GM21825 (cell line): ENCODE data around the gene TMEM131L.

ENCODE experiments used
- ATAC-seq: cut with Tn5 transposase; IDR thresholded peaks from one replicate; pipeline ENCODE4 v1.9.1; 2021; ENCODE audit warnings: mild to moderate bottlenecking, moderate library complexity; ENCODE audit not compliant: unreplicated experiment

The TMEM131L gene

GRCh38 chr4:153474251-153474650 is 8.1 kb downstream of the TMEM131L start:
- ATAC-seq, result no peak

DNA sequence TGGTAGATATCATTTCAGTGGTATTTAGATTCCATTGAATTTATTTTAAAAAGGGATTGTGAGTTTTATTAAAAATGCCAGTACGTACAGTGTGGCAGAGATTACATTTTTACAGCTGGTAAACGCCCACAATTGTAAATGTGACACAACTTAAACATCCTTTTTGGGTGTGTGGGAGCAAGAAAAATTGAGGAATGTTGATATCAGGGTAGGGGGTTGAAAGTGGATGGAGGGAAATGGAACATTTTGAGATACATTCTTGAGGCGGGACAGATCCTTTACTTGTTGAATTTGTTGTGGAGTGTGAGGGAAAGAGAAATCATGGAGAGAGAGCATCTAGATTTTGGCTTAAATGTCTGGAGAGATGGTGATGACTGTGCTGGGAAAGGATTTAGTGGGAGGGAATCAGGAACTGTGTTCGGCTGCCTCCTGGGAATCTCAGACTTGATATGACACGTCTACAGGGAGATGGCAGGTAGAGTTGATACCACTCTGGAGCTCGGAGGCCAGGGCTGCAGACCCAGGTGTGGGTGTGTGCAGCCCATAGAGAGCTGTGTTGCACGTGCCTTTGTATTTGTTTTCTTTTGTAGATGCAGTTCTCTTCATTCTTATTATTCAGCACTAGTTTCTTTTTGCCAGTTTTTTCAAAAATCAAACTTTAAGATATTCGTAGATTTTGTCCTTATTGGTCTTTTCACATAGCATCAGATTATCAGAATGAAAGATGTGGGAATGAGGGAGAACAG is 10.8 kb downstream of the TMEM131L start:
- ATAC-seq, result no peak

DNA sequence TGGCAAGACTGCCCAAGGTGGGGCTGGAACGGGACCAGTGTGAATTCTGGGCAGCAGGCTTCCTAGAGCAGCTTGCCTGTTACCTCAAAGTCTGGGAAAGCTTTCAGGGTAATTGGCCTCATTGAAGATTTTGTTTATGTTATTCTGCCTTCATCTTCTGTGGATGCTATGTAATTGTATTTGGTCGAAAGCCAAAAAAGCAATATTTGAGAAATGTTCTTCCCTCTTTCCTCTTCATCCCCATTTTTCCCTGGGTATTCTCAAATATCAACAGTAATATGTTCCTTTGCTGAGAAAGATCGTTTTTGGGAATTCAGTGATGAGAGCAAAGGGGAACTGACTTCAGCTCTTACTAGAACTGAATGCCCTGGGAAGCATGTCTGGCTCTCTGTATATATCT is 12.9 kb downstream of the TMEM131L start:
- no peak for ATAC-seq

GRCh38 chr4:153480704-153481103 is 14.5 kb downstream of the TMEM131L start:
- ATAC-seq, result no peak

DNA sequence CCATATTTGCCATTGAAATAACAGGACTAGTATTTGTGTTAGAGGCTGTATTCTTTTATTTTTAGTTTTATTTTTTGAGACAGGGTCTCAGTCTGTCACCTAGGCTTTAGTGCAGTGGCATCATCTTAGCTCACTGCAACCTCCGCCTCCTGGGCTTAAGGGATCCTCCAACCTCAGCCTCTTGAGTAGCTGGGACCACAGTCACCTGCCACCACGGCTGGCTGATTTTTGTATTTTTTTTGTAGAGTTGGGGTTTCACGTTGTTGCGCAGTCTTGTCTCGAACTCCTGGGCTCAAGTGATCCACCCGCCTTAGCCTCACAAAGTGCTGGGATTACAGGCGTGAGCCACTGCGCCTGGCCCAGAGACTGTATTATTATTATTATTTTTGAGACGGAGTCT is 15.3 kb downstream of the TMEM131L start:
- ATAC-seq, result no peak

DNA sequence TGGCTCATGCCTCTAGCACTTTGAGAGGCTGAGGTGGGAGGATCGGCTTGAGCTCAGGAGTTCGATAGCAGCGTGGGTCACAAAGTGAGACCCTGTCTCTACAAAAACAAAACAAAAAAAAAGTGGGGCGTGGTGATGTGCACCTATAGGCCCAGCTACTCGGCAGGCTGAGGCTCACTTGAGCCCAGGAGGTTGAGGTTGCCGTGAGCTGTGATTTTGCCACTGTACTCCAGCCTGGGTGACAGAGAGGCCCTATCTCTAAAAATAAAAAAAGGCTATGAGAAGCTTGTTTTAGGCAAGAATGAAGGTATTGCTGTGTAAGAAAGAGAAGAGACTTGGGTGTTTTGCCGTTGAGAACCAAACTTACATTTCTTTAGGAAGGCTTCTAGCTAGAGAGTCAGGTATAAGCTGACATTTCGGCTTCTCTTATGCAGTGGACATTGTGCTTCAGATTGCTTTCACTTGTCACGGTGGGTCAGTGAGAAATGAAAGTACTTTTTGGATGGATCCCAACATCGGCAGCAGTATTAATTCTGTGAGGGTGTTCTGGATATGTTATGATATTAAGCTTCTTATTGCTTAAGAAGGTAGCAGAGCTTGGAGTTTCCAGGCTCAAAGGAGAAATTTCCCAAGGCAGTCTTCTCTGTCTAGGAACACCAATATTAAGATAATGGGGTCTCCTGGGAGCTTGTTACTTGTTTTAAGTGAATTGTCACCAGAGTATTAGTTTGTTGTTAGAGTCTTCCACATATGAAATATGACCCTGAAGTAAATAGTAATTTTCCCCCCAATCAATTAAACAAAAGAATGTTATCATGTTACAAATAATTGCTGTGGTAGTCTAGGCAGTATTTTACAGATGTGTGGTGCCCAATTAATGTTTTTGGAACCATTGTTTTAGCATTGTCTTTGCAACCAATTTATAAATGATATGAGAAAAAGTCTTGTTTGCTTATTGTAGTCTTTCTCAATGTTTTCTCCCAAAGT is 17.6 kb downstream of the TMEM131L start:
- no peak for ATAC-seq

GRCh38 chr4:153485359-153485758 is 19.2 kb downstream of the TMEM131L start:
- no peak for ATAC-seq

DNA sequence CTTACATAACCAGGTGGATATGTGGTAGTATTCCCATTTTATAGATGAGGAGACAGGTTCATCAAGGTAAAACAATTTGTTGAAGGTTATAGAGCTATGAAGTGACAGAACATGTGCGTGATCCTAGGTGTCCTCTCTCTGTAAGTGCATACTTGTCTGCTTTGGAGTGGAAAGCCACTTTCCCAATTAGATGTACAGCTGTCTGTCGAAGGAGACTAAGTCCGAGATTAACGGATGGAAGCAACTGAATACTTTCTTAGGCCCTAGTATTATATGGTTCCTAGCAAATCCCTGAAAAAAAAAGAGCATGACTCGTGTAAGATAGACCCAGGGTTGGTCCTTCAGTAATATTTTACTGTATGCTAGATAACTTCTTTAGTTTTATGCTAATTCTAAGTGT is 19.7 kb downstream of the TMEM131L start:
- no peak for ATAC-seq

DNA sequence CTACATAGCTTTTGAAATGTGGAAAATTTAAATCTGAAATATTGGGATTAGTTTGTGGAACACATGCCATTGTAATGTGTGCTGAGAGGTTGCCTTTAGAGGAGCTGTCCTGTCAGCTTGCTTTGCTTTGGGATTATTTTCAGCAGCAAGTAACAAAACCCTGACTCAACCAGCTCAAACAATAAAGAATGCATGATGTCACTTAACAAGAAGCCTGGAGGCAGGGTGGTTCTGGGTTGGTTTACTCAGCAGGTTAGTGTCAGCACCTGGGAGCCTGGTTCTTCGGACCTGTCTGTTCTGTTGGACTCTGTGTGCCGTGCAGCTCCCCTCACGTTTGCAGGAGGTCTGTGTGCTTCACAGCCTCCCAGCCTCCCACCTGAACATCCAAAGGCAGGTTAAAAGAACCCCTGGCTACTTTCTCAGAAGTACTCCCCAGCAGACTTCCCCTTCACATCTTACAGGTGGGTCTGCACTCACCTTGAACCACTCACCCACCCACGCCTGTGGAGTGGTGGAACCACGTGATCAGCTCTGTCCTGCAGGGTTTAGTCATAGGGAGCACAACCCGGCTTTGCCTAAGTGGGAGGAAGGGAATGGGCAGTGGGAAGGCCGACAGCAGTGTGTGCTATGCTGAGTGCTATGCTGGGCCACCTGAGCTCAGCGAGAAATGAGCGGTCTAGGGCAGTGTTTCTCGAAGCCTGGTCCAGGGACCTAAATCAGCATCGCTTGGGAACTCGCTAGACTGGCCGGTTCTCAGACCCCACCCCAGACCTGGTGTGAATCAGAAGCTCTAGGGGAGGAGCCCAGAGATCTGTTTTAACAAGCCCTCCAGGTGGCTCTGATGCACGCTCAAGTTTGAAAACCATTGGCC is 20.4 kb downstream of the TMEM131L start:
- ATAC-seq, result no peak

GRCh38 chr4:153488006-153488891 is 22.1 kb downstream of the TMEM131L start:
- ATAC-seq, result peak; percentile 48

DNA sequence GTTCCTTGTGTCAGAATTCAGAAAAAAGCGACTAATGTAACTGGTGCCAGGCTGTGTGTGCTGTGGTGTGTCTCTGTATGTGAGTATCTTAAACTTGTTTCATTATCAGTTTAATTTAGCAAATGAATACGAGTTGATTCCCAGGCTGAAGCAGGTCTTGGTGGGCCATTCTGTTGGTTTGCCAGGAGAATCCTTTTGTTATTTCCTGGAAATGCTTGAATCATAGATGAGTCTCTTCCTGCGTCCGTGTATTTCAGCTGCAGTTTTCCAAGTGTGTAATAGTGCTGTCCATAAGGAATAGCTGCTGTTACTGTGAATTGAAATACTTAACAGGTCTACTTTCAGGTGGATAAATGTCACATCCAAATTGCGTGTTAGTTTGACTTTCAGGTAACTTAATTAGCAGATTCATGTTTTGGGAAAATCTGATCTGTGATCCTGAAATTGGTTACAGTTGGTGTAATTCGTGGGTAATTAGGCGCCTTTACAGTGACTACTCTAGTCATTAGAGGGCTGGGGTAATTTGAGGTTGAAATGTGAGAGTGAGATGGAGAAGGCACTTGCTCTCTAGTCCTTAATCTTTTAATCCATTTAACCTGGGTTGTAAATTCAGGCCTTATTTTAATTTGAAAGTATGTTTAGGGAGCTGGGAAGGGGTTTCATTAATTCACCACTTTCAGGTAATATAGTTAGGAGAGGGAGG is 23.8 kb downstream of the TMEM131L start:
- no peak for ATAC-seq

DNA sequence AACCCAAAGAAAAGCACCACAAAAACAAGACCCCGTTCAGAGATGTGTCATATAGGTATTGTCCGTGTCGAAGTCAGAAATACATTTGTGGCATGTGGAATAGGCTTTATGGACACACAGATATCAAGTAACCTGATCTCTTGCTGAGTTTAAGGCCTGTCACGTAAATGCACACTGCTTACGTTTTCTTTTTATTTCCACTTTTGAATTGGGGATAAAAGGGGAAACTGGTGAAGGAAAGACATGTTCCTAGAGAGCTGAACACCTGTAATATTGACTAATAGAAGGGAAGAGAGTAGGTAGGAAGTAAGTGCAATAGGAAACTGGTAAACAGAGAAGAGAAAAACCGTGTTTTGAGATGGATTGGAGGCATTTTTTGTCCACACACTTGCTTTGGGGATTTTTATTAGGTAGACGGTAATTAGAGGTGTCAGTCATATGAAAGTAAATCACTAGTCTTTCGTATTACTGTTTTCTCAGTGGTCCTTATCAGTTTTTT is 24.9 kb downstream of the TMEM131L start:
- ATAC-seq, result no peak

DNA sequence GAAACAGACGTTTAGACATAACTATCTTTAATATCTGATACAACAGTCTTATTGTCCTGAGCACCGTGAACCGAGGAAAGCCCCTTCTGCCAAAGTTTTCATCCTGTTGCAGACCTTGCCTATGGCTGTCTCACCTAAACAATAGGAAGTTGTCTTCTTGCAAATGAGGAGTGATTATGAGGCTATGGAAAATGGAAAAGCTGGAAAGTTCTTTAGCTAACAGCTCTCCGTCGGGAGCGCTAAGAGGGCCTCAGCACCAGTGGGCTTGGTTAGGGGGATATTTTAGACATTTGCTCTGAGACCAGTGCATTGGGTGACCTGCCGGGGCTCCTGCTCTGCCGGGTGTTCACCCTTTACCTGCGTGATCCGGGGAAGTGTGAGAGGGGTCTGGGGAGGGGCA is 28.4 kb downstream of the TMEM131L start:
- ATAC-seq, result no peak

DNA sequence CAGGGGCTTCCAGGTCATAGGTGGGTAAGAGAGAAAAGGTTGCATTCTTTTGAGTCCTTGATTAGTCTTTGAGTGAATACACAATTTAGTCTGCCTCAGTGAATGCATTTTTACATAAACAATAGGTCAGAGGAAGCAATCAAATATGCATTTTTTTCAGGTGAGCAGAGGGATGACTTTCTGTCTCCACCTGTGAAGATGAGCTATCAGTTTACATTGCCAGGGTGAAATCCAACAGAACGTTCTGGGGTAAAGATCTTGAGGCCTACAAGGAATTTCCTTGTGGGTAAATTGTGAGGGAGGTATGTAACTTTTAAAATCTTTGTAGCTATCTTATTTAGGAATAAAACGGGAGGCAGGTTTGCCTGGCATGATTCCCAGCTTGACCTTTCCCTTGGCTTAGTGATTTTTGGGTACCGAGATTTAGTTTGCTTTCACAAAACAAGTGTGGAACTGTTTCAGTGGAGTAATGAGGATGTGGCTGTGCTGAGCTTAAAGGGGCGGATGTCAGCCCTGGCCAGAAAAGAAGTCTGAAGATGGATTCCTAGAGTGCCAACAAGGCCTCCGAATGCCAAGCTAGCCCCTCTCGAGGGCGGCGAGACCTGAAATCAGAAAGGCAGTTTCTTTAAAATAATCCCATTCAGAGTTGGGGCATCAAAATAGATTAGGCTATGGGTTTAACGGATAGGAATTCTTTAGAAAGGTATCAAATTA is 29.5 kb downstream of the TMEM131L start:
- no peak for ATAC-seq

DNA sequence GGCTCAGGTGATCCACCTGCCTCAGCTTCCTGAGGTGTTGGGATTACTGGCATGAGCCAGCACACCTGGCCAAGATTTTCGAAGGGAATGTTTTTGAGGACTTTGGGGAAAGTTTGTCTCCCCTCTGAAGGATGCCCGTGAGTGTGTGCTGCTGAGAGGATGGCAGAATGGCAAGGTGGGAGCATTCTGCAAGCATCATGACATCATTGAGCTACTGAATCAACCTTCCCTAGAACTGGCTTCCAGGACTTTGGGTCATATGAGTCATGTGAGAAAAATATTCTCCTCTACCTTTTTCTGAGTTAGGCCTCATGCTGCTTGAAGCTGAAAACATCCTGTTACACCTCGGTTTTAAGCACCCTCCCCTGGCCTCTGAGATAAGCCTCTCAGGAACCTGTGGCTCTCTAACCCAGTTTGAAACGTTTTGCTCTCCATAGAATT is 31.0 kb downstream of the TMEM131L start:
- ATAC-seq, result peak; percentile 44

GRCh38 chr4:153497988-153498967 is 32.1 kb downstream of the TMEM131L start:
- ATAC-seq, result peak; percentile 77

DNA sequence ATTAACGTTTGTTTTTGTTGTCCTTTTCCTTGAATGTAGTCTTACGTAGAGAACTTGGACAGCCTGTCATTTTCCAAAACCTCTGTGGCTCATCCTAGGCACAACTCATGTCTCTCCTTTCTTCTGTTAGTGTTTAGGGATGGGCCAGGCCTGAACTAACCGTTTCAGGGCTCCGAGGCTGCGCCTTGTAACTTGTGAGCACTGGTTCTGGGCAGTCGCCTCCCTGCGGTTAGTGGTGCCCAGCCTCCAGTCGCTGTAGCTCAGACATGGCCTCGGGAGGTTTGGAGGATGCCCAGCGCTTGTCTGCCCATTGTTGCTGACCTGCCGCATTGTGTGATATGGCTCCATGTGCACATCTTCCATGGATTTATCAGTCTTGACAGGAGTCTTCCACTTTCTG is 32.8 kb downstream of the TMEM131L start:
- ATAC-seq, result no peak
